Measurements from ENCODE around the gene PTP4A2.

The PTP4A2 gene

GRCh38 chr1:31938184-31938975 lies at the start of gene PTP4A2:
Gene PTP4A2, minus strand, starts transcription at chr1:31938368. Its CDS starts 19,303 bp downstream, at chr1:31919065.
- DNase-seq (ENCODE audit: low spot score), result peak; percentile 98

GRCh38 chr1:31987135-31987619 lies 49.0 kb upstream of the PTP4A2 start:
- DNase-seq (ENCODE audit: low spot score), result no peak

GRCh38 chr1:31985430-31985829 lies 47.3 kb upstream of the PTP4A2 start:
- no peak for DNase-seq (ENCODE audit: low spot score)

- no peak for DNase-seq (ENCODE audit: low spot score)
These were observed 46.5 kb upstream of the PTP4A2 start for GRCh38 chr1:31984419-31985347.

DNA sequence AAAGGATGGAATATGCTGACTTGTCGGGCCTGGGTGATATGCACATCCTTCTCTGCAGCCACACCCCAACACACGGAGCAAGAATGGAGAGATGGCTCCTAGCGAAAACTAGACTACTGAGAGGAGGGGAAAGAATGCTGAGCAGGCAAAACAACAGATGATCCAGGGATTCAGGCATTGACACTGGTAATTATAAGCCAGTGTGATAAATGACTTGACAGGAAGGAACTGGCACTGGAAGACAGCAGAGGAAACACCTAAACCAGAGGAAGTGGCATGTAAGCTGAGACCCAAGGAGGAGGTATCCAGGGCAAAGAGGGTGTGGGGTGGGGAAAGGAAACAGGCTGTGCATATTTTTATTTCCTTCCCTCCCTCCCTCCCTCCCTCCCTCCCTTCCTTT lies 43.8 kb upstream of the PTP4A2 start:
- DNase-seq (ENCODE audit: low spot score), result no peak

DNA sequence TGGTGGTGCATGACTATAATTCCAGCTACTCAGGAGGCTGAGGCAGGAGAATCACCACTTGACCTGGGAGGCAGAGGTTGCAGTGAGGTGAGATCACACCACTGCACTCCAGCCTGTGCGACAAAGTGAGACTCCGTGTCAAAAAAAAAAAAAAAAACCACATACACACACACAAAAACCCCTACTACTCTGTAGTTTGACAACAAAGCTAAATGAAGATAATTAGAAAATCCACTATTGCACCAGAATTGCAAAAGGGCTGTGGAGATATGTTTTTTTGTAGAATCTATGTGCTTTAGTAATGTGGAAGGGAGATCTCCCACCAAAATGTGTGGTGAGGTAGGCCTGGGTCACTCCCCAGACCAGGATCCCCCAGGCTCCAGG lies 43.3 kb upstream of the PTP4A2 start:
- DNase-seq (ENCODE audit: low spot score), result no peak

DNA sequence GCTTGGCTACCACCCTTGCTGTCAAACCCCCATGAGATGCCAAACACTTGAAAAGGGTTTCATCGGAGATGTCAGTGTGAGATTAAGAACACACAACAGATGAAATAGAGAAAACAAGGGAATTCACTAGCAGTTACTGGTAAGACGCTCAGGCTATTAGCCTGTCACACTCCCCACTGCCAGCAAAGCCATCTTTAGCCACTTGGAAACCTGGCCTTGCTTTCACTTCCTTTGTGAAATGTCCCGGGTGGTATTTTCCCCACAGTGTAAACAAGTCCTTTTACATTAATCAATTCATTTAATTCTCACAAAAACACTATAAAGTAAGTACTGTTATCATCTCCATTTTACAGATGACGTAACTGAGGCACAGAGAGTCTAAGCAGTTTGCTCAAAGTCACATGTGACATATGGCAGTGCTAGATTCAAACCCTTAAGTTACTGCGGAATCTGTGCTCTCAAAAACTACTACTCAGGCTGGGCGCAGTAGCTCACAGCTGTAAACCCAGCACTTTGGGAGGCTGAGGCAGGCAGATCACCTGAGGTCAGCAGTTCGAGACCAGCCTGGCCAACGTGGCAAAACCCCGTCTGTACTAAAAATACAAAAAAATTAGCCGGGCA lies 42.8 kb upstream of the PTP4A2 start:
- DNase-seq (ENCODE audit: low spot score), result no peak

DNA sequence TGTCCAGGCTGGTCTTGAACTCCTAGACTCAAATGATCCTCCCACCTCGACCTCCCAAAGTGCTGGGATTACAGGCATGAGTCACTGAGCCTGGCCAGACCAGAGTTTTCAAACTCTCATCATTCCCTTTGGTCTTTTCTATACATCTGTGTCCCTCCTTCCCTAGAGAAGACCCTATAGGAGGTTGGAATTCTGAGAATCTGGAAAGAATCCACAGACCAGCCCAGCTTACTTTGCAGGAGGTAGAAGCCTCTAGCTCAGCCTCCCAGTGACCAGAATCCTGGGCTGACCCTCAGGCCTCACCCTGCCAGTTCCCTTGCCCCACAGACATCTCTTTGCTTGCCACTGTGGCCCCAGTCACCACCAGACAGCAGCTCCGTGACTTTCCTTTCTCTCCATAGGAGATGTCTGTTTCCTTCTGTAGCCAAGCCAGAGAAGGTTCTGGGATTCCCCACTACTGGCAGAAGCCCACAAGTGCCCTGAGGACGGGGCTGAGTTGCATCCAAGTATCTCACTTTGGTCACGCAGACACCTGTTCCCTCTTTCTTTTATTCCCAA lies 40.8 kb upstream of the PTP4A2 start:
- DNase-seq (ENCODE audit: low spot score), result no peak

- DNase-seq (ENCODE audit: low spot score), result peak; percentile 61
These were observed 39.4 kb upstream of the PTP4A2 start for GRCh38 chr1:31977385-31978131.

GRCh38 chr1:31976401-31976800 lies 38.2 kb upstream of the PTP4A2 start:
- DNase-seq (ENCODE audit: low spot score), result no peak

- DNase-seq (ENCODE audit: low spot score), result no peak
These were observed 32.7 kb upstream of the PTP4A2 start for GRCh38 chr1:31970873-31971272.

GRCh38 chr1:31961536-31961935 lies 23.4 kb upstream of the PTP4A2 start:
- DNase-seq (ENCODE audit: low spot score), result no peak

DNA sequence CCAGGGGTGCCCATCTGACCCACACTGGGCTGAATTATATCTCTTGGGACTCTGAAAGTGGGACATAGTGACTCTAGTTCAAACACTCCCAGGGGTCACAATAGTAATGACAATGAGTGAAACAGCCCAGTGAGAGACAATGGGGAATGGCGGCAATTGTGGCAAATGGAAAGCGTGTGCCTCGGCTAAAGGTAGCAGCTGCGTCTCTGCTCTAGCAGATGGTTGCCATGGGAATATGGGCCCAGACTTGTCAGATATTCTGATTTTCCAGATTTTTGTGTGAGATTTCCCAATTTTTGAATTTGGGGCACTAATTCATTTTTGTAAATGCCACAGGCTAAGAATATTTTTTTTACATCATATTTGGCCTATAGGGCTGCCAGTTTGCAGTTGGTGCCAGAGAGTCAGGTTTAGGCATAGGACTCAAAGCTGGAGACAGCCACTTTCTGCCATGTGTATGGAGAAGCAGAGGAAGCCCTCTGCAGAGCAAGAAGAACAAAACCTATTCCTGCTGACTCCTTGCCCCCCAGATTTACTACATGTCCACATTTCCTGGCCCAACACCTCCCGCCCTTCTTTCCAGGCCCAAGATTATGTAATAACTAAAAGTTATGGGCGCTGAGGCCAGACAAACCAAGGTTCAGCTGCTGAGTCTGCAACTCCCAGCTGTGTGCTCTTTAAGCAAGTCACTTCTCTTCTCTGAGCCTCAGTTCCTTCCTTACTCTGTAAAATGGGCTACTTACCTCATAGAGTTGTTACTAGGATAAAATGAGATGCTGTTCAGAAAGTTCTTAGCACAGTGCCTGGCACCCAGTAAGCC lies 21.6 kb upstream of the PTP4A2 start:
- no peak for DNase-seq (ENCODE audit: low spot score)

GRCh38 chr1:31957701-31958674 lies 19.8 kb upstream of the PTP4A2 start:
- no peak for DNase-seq (ENCODE audit: low spot score)

- no peak for DNase-seq (ENCODE audit: low spot score)
These were observed 18.0 kb upstream of the PTP4A2 start for GRCh38 chr1:31955917-31956736.

DNA sequence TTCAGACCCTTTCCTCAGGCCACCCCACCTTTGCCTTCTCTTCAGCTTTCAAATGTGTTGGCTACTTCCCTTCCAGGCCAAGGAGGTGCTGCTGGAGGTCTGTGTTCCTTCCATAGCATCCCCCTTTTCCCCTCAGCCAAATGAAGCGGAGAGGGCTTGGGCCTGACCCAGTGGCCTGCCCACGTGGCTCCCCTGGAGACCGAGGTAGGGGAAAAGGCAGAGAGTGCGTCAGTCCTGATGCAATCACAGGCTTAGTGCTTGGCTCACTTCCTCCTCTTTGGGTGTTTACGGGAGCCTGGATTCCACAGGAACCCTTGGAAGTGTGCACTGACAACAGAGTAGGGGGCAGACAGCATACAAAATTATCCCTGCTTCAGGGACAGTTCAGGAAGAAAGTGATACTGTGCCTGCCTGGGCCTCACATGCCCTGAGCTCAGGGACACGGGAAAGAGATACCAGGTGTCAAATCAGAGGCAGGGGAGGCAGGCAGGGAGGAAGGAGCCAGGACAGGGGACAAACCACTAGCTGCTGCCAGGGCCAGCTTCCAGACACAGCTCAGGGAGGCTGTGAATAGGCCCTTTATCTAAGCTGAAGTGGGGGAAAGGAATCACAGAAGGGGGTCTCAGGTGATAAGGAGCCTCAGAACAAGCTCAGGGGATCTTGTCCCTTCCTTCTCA lies 16.6 kb upstream of the PTP4A2 start:
- no peak for DNase-seq (ENCODE audit: low spot score)

DNA sequence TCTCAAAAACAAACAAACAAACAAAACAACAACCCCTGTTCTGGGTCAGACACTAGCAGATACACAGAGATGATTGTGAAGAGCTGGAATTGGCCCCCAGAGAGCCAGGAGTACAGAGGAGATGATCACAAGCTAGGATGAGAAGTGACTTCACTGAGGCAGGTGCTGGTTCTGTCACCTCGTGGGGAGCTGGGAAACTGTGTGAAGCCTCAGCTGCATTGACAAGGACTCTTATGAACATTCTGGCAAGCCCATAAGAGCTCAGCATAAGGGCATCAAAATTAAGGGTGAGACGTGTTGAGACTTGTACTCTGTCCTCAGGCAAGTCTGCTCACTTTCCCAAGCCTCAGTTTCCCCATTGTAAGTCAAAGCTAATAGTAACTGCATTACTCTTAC lies 14.7 kb upstream of the PTP4A2 start:
- no peak for DNase-seq (ENCODE audit: low spot score)

DNA sequence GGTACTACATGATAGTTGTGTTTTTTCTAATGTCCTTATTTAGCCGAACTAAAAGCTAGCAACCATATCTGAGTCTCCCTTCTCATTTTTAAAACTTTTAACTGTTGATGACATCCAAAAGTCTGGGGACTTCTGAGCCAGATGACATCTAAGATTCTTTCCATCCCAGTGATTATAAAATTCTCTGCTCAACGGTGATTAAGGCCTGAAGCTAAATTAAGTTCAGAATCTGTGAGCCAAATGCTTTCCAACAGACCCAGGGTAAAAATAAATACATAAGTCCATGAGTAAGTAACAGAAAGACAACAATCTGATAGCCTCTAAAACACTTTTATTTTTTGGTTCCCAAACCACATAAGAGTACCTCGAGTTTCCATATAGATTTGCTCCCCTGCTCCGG lies 13.1 kb upstream of the PTP4A2 start:
- DNase-seq (ENCODE audit: low spot score), result no peak
